DND-41 (cell line): ENCODE results near the gene STAT4.

Experiments
- ATAC-seq: fragments of 200-7000 bp; cut with Tn5 transposase; 3 replicates; pipeline ENCODE4 v1.9.1; 2021; ENCODE audit warnings: low read depth; ENCODE audit not compliant: insufficient read depth
- DNase-seq: peaks from one replicate; pipeline ENCODE4 v3.0.0-alpha.2; 2020
- H2AFZ ChIP-seq: 2 replicates; pipeline ENCODE4 v1.6.0; 2012; ENCODE audit warnings: low read depth, low read length
- H3K27ac ChIP-seq: 2 replicates; pipeline ENCODE4 v1.5.1; 2012; ENCODE audit warnings: low read length, inconsistent platforms
- H3K27me3 ChIP-seq: fragments of 200-600 bp; sonication (generic); 2 replicates; pipeline ENCODE4 v1.6.0; 2012; ENCODE audit warnings: low read length, mild to moderate bottlenecking, inconsistent platforms; ENCODE audit not compliant: insufficient read depth, poor library complexity
- H3K36me3 ChIP-seq: 2 replicates; pipeline ENCODE4 v1.5.1; 2012; ENCODE audit warnings: low read length, inconsistent platforms; ENCODE audit not compliant: insufficient read depth
- H3K4me1 ChIP-seq: 2 replicates; pipeline ENCODE4 v1.5.1; 2012; ENCODE audit warnings: mild to moderate bottlenecking, low read length; ENCODE audit not compliant: insufficient read depth
- H3K4me2 ChIP-seq: 2 replicates; pipeline ENCODE4 v1.6.0; 2012; ENCODE audit warnings: mild to moderate bottlenecking, moderate library complexity, low read length, inconsistent platforms; ENCODE audit not compliant: insufficient read depth
- H3K4me3 ChIP-seq, 2 experiments: fragments of 200-600 bp in 1 of 2; shearing (Covaris generic) in 1 of 2; 2 replicates each; pipeline ENCODE4 v1.5.1; 2012 to 2016; ENCODE audit warnings: inconsistent platforms in 2 of 2, low read length in 2 of 2, mild to moderate bottlenecking in 2 of 2, low read depth in 1 of 2, moderate library complexity in 1 of 2
- H3K79me2 ChIP-seq: 2 replicates; pipeline ENCODE4 v1.6.0; 2012; ENCODE audit warnings: low read length, inconsistent platforms; ENCODE audit not compliant: insufficient read depth
- H3K9ac ChIP-seq: 2 replicates; pipeline ENCODE4 v1.6.0; 2012; ENCODE audit warnings: low read depth, mild to moderate bottlenecking, inconsistent platforms, low read length, moderate library complexity
- H3K9me3 ChIP-seq: 2 replicates; pipeline ENCODE4 v1.5.1; 2012; ENCODE audit warnings: low read length, moderate library complexity, mild to moderate bottlenecking, inconsistent platforms; ENCODE audit not compliant: insufficient read depth, severe bottlenecking
- H4K20me1 ChIP-seq: 2 replicates; pipeline ENCODE4 v1.6.0; 2012; ENCODE audit warnings: low read length; ENCODE audit not compliant: insufficient read depth
- CTCF ChIP-seq: IDR thresholded peaks from 2 replicates; pipeline ENCODE4 v1.5.1; 2012; ENCODE audit warnings: borderline replicate concordance, low read length, moderate library complexity, mild to moderate bottlenecking; ENCODE audit not compliant: poor library complexity, severe bottlenecking; ENCODE audit errors: extremely low read depth
- EZH2 ChIP-seq: IDR thresholded peaks from 3 replicates; pipeline ENCODE4 v1.6.1; 2012; ENCODE audit warnings: borderline replicate concordance, low read depth, mild to moderate bottlenecking, moderate library complexity, low read length, inconsistent platforms; ENCODE audit not compliant: severe bottlenecking

Gene STAT4

GRCh38 chr2:191149391-191149790 lies 1.4 kb downstream of the STAT4 start:
- Histone ChIP-seq H3K4me1 (peaks cover 49% of the 10 kb centered on the region), H3K9me3 (no peaks in the 10 kb centered on the region), H3K4me2 (peak overlapping the region; percentile 74), H3K9ac (peak overlapping the region; percentile 71; the same call in 1 of the 2 replicates), H2AFZ (no peak overlapping the region), H3K36me3 (peaks cover 14% of the 10 kb centered on the region), H3K4me3 (peak overlapping the region in 1 of 2 experiments; percentile 84; a peak in 2 of 4 replicates), H3K79me2 (peaks cover 3% of the 10 kb centered on the region; the same call in 1 of the 2 replicates), H4K20me1 (no peaks in the 10 kb centered on the region), H3K27ac (peak overlapping the region; percentile 56; the same call in 1 of the 2 replicates), H3K27me3 (no peaks in the 10 kb centered on the region)
- ATAC-seq, result no peak
- TF ChIP-seq CTCF, result no peak
- no peak for TF ChIP-seq EZH2
- DNase-seq, result no peak

GRCh38 chr2:191148791-191149190 lies 2.0 kb downstream of the STAT4 start:
- no peaks in the 10 kb centered on the region for H4K20me1 ChIP-seq
- no peaks in the 10 kb centered on the region for H3K27me3 ChIP-seq
- peaks cover 3% of the 10 kb centered on the region; the same call in 1 of the 2 replicates for H3K79me2 ChIP-seq
- H3K36me3 ChIP-seq, result peaks cover 18% of the 10 kb centered on the region
- peak; percentile 78 for ATAC-seq
- DNase-seq, result peak; percentile 31
- peak overlapping the region; percentile 71 for H3K9ac ChIP-seq
- H2AFZ ChIP-seq, result no peak overlapping the region
- TF ChIP-seq EZH2, result no peak
- TF ChIP-seq CTCF, result no peak
- H3K4me3 ChIP-seq, result peak overlapping the region in 1 of 2 experiments; percentile 84; a peak in 2 of 4 replicates
- H3K4me1 ChIP-seq, result peaks cover 49% of the 10 kb centered on the region
- peak overlapping the region; percentile 74 for H3K4me2 ChIP-seq
- no peaks in the 10 kb centered on the region for H3K9me3 ChIP-seq
- peak overlapping the region; percentile 56 for H3K27ac ChIP-seq

GRCh38 chr2:191148281-191148680 lies 2.5 kb downstream of the STAT4 start:
- H4K20me1 ChIP-seq, result no peaks in the 10 kb centered on the region
- H3K36me3 ChIP-seq, result peaks cover 19% of the 10 kb centered on the region
- peak overlapping the region; percentile 56 for H3K27ac ChIP-seq
- peaks cover 3% of the 10 kb centered on the region; the same call in 1 of the 2 replicates for H3K79me2 ChIP-seq
- TF ChIP-seq CTCF (no peak), EZH2 (no peak)
- peak; percentile 40 for DNase-seq
- no peaks in the 10 kb centered on the region for H3K9me3 ChIP-seq
- no peaks in the 10 kb centered on the region for H3K27me3 ChIP-seq
- H3K9ac ChIP-seq, result peak overlapping the region; percentile 71
- ATAC-seq, result peak; percentile 39
- peak overlapping the region in 1 of 2 experiments; percentile 84; a peak in 2 of 4 replicates for H3K4me3 ChIP-seq
- peak overlapping the region; percentile 74 for H3K4me2 ChIP-seq
- H2AFZ ChIP-seq, result no peak overlapping the region
- peaks cover 49% of the 10 kb centered on the region for H3K4me1 ChIP-seq
